GM18861 (cell line): ENCODE data around the gene SDK1.

ENCODE experiments used
- ATAC-seq: cut with Tn5 transposase; IDR thresholded peaks from one replicate; pipeline ENCODE4 v1.9.1; 2021; ENCODE audit not compliant: unreplicated experiment

The SDK1 gene

DNA sequence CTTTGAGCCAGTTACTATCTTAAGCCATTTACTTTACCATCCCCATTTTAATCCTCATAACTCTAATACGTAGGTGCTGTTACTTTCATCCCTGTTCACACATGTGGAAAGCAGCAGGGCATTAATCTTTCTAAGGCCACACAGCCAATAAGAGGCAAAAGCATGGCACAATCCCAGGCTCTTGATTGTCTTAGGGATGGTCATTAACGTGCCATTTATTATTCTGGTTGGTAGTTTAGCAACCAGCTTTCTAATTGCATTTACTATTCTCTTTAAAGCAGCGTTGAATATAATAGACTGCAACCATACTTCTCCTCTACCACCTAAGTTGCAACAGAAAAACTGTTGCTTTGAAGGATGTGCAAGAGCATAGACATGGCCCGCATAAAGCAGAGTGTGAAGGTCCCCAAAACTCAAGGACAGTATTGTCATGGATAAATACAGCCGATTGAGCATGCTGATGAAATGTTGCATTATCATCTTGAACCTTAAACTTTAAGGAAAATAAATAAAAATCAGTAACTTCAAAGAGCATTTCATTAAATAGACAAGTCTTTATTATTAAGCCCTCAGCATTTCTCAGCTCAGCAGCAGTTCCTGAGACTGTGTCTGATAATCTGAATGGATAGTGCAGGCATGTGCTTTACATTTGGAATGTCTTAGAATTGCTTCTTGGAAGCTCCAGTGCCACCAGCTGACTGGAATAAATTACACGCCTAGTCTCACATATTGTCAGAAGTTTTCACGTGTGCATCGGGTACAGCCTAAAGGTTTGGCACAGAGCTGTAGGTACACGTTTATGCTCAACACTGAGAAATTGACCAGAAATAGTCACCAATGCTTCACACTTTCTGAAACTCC lies 467.1 kb downstream of the SDK1 start:
- ATAC-seq: no peak

DNA sequence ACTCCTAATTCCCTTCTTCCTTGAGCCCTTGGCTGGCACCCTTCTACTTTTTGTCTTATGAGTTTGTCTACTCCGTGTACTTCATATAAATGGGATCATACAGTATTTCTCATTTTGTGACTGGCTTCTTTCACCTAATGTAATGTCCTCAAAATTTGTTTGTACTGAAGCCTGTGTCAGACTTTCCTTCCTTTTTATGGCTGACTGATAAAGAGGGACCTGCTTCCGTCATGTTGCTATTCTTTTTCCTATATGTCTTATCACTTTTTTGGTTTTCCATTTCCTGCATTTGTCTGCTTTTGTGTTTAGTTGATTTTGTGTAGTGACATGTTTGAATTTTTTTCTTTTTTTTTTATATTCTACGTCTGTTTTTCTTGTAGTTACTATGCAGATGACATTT lies 470.9 kb downstream of the SDK1 start:
- ATAC-seq: no peak

DNA sequence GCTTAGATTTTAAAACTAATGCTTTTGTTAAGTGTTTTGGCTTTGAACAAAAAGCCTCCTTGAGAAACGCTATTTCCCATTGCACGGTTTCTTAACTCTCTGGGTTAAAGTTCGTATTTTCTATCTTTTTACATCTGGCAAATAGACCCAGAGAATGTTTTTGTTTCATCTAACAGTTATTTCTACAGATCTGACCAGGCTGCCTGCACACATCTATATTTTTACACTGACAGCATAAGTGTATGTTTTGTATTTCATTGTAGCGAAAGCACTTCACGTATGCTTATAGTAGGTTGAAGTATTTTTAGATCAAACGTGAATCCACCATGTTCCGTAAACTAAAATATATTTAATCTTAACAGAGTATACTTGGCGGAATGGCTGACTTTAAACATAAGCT lies 477.3 kb downstream of the SDK1 start:
- no peak for ATAC-seq

DNA sequence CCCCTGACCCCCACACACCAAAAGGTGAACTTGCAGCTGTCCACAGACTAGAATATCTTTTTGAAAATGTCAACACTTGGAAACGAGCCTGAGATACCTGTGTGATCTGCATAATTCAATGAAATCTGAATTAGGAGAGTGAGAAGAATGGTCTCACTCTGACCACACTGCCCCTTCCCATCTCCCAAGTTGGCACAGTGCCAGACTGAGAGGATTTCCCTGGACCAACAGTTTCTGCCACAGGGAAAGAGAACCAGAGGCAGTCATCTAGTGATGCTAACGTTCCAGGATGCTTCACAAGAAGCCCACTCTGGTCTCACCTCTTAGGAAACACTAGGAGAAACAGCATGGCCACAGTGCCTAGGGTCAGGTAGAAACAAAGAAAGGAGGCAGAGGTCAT lies 479.0 kb downstream of the SDK1 start:
- ATAC-seq: no peak

DNA sequence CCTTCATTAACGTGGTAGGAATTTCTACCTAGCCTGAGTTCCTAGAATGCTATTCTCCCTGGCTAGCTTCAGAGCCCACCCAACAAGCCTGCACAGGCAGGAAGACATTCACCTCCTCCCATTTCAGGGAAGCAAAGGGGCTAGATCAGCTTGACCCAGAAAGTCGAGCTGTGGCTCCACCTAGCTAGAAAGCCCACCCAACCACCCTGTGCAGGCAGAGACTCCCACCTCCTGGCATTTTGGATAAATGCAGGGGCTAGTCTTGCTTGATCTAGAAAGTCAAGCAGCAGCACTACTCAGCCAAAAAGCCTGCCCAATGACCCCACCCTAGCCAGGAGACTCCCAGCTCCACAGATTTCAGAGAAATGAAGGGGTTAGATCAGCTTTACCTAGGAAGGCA lies 479.5 kb downstream of the SDK1 start:
- ATAC-seq: no peak

DNA sequence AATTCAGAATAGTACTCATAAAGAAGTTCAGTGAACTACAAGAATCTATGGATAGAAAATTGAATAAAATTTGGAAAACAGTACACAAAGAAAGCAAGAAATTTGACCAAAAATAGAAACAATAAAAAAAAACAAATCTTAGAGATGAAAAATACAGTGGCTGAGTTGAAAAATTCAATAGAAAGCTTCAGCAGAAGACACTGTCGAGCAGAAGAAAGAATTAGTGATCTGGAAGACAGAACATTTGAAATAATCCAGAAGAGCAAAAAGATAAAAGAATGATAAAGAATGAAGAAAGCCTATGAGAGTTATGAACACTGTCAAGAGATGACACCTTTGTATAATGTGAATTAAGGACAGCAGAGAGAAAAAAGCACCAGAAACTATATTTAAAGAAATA lies 480.6 kb downstream of the SDK1 start:
- no peak for ATAC-seq

DNA sequence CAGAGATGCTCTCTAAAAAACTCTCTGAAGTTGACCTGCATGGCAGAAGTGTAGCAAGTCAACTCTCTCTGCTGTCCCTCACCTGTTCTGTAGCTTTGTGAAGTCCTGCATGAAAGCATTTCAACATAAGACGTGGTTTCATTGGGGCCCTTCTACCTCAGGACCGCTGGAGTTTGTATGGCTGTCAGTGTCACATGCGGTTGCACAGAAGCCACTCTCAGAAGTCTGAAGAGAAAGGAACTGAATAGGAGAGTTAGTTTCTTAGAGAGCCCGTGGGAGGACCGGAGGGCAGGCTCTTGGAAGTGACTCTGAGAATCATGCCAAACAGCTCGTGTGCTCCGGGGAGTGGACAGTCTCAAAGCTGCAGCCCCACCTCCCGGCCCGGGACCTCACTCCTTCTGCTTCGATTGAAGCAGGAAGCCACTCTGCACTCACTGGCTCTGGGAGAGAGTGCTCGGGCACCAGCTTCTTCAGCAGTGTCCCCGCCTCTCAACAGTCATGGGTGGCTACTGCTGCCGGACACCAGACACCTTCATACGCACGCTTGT lies 486.7 kb downstream of the SDK1 start:
- ATAC-seq: no peak

DNA sequence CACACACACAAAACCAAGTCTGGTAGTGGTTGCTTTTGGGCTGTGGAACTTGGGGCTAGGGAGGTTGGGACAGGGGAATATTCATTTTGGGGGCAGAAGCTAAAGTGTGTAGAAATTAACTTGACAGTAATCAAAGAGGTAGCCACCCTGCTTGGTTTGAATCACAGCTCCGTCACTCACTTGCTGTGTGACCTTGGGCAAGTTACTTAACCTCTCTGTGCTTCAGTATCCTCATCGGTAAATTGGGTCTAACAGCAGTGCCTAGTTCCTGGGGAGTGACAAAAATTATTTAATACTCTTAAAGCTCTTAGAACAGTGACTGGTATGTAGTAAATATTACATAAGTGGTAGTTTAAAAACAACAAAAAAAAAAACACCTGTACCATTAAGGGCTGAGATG lies 489.8 kb downstream of the SDK1 start:
- no peak for ATAC-seq

DNA sequence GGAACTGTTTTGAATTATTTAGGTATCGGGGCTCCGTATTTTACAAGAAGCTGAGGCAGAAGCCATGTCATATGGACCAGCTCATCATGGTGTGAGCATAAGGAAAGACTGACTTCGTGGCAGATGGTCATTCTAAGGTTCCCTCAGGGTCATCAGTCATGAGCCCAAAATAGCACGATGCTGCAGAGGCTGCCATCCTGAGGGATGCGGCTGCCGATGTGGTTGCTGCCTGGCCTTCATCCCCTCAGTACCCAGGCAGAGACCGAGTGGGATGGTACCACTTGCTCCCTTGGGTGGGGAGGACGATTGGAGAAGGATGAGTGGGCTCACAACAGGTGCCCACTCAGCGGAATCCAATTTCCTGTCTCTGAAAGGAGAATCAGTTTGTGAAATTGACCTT lies 490.3 kb downstream of the SDK1 start:
- no peak for ATAC-seq

DNA sequence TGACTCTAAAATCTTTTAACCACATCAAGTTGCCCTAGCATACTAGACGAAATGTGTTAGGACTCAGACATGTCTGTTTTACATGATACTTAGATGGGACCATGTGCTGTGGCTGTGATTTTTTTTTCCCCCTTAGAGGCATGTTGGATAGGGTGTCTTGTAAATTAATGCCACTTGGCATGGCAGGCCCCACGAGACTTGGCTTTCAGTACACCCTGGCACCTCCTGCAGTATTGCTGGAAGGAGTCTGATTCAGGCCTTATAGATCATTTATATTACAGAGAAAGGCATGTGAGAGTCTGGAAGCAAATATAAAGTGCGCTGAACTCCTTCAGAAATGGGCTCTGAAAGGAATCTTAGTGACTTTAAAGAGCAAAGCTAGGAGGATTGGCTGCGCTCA lies 494.1 kb downstream of the SDK1 start:
- ATAC-seq: no peak

DNA sequence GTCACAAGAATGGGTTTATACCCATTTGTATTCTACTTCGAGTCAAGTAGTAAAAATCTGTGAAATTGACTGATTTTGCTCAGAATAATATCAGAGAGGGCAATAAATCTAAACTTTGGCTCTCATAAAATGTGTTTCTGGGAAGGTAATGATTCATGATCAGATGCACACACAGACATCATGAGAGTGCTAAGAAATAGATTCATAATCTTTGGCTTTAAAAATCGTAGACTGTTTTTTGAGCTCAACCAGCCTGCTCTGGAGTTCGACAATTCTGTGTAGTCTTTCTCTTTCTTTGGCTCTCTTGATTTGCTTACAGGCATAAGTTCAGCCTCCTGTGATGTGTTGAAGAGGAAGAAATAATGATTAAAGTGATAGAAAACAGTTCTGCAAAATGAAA lies 494.7 kb downstream of the SDK1 start:
- no peak for ATAC-seq

DNA sequence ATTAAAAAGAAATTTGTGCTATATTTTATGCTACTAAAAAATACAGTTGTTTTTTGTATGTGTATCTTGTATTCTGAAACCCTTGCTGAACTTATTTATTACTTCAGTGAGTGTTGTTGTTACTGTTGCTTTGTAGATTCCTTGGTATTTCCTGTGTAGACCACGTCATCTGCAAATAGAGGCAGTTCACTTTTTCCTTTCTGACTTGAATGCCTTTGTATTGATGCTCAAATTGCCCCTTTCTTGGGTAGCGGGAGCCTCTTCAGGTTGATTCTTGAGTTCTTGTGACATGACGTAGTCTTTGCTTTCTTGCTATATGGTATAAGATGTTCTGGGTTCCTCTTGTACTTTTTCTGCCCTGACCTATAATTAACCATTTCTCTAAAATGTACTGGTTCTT lies 504.1 kb downstream of the SDK1 start:
- no peak for ATAC-seq

DNA sequence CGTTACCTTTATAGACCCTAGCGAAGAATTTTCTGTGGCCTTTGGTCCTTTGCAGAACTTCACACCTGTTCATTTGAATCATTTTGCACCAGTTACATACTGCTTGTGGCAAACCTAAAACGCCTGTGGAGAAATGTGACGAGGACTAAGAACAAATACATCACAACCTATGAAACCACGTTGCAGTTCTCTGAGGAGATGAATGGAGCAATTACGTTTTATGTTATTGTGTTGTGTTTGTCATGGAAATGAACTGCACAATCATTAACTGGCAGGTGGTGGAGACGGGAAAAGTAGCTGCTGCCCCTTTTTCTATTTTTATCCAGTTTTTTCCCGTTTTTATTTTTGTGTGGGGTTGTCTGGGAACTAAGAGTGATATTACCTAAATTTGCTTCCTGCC lies 505.5 kb downstream of the SDK1 start:
- no peak for ATAC-seq

DNA sequence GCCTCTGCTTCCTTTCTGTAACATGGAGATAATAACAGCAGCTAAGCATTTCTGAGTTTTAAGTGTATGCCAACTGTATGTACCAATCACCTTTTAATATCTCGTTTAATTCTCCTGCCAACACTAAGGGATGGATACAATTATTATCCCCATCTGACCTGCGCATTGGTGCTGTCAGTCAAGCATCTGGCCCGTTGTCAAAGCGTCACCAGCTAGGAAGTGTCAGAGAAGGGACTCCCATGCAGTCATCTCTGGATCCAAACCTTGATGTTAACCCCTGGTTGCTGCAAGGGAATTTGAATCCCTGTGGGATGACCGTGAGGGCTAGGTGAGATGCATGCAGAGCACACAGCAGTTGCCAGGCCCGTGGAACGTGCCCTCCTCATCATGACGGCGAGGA lies 506.8 kb downstream of the SDK1 start:
- ATAC-seq: no peak

DNA sequence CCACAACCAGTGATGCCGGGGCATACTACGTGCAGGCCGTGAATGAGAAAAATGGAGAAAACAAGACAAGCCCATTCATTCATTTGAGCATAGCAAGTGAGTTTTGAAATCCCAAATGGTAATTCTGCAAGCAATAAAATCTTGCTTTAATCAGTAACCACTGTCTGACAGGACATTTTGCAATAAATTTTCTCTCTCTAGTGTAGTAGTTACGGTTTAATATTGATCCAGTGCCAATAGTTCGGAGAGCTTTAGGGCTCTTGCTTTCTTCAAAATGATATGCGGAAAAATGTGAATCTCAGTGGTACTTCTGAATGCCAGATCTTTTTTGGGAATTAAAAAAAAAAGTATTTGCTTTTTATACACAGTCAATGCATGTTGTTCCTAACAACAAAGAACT lies 520.4 kb downstream of the SDK1 start:
- no peak for ATAC-seq

DNA sequence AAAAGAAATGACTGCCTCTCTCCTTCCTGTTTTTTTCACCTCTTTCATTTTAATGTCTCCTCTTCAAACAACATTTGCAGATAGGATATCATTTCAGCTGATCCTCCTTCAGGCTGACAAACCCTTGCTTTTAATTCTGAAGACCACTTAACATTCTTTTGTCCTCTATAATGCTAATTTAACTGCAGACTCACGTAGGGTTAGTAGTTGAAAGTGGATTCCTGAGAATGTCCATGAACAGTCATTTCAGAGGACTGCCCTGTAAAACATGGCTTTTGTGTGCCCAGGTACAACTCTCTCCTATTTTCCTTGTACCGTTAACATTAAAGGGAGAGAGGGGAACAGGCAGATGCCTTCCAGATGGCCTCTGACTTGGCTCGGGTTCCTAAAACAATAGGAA lies 524.4 kb downstream of the SDK1 start:
- ATAC-seq: no peak

DNA sequence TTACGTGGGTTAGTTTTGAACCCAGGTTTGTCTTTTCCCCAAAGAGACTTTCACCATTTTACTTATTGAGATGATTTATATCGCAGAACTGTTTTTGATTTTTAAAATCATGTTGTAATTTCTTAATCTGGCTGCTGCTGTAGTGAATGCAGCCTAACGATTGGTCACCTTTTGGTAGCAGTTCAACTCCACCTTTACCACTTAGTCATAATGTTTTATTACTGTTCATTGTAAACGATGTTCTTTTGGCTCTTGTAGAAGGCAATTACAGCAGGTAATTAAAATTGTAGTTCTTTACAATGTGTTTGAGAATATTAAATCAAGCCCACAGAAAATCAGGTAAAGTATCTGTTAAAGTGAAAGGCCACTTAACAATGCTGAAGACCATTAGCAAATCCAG lies 531.1 kb downstream of the SDK1 start:
- no peak for ATAC-seq

DNA sequence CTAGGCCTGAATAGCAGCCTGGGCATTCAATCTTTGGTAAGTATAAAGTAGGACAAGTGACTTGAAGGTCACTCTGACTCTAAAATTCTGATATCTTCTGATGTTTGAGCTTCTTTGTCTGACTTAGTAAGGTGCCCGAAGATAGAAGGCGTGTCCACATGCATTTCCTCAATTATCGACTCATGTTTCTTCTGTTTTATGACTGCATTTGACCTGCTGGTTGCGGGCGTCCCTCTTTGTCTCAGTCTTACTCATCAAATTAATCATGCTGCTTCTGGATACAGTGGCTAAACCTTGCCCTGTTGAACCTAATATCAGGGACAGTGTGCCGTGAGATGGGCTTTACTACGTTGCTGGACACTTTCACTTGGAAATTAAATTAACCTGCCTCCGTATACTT lies 534.1 kb downstream of the SDK1 start:
- ATAC-seq: no peak

DNA sequence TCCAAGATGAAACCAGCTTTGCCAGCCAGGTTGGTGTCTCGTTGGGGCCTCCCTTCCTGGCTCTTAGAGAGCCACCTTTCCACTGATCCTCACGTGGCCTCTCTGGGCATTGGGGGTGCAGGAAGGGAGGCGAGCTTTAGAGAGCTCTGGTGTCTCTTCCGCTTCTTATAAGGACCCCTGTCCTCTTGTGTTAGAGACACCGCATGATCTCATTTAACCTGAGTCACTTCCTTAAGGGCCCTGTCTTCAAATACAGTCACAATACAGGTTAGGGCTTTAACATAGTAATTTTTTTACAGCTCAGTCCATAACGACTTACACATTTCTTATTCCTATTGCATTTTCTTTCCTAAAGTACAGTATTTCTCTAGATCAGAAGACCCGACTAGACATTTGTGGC lies 535.8 kb downstream of the SDK1 start:
- ATAC-seq: no peak

DNA sequence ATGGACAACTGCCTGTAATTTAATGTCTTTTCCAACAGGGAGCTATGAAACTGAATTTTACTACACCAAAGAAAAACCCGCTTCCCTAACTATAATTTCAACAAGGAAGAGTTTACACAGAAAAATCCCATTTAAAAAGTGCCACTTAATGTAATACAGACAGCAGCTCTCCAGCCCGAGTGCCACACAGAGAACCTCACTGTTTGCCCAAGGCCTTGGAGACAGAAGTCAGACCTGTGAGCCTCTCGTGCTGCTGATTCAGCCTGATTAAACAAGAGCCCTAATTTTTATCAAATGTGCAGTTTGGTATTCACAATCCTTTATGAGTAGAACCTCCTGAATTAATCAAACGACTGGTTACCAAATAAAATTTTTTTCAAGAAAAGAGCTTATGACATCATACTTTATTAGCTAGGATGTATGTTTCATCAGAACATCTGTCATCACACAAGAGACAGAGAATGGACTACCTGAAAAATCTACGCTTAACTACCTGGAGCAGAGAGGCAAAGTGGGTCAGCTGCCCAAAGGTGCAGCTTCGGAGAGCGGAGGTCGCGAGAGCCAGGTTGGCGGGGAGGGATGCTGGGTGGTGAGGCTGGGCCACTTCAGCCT lies 543.6 kb downstream of the SDK1 start:
- ATAC-seq: no peak

DNA sequence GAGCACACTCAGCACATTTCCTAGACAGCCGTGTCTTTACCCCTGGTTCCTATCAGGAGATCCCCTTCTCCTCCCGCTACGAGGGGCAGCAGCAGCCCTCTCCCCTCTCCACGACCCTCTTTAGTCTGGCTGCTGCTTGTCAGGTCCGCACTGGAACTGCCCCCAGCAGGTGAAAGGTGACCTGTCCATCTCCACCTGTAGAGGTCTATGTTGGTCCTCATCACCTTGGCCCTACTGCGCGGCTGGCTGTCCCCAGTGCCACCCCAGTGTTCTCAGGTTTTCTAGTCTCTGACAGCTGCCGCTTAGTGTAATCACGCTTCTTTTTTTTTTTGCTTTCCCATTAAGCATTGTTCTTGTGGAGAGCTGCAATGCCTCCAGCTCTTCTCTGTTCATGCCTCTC lies 545.7 kb downstream of the SDK1 start:
- ATAC-seq: no peak

DNA sequence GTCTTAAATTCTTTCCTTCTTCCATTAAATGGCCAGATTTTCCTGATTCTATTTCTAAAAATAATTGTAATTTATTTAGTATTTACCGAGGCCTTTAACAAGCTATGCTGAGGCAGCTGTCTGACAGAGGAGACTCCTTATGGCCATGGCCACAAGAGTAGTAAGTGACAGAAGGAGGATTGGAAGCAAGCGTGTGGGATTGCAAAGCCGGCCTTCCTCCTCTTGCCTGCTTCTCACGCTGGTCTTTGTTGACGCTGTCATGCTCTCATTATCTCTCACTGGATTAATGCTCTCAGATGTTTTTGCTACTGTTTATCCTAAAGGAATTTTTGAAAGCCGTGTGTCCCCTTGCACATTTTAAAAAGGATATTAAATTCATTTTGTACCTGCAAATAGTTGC lies 546.3 kb downstream of the SDK1 start:
- no peak for ATAC-seq

DNA sequence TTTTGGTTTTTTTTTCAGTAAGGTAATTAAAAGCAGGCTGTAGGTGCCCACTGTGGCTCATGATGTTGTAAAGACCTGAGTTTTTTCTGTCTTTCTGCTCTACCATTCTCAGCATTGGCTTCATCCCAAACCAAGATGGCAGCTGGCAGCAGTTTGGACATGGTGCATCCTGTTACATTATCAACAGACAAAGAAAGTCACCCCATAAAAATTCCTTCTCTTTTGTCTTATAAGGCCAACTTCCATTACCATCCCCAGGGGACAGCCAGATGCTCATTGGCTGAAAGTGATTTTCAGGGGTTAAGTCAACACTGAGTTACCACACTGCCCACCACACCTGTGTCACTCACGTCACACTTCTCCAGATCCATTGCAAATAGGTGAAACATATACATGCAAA lies 558.4 kb downstream of the SDK1 start:
- no peak for ATAC-seq
